Measurements from ENCODE around the gene H2BK1. TPM values are rescaled to one million over a fixed set of nuclear protein-coding genes. Genes with fewer than 3 reads are reported as not detected.

H2BK1 gene
- total RNA-seq, 3 donors from 2014 or later (not counting 1 experiment from before 2014, with no cell fraction given), result 2.5 TPM; not detected in 2

- no peak for DNase-seq
- H3K4me1 ChIP-seq (ENCODE audit: control insufficient read depth, insufficient read depth, low read length), result peaks cover 6% of the 10 kb centered on the region
- WGBS (ENCODE audit: insufficient coverage), result 65% methylated on average over 15 of the region's 19 CpGs
- H3K9me3 Mint-ChIP-seq, result no peaks in the 10 kb centered on the region
- no peak for TF ChIP-seq CTCF (IDR thresholded peaks at IDR 0.05)
- H3K27ac Mint-ChIP-seq, result no peak overlapping the region
- no peak overlapping the region for H3K4me3 Mint-ChIP-seq
- H3K27me3 Mint-ChIP-seq (ENCODE audit: low read depth in 2 of 2), result peaks cover 6 to 7% of the 10 kb centered on the region in 2 donors
- no peaks in the 10 kb centered on the region for H3K27me3 ChIP-seq (ENCODE audit: control insufficient read depth, insufficient read depth, low read length)
- no peaks in the 10 kb centered on the region for H3K4me1 Mint-ChIP-seq
- no peaks in the 10 kb centered on the region for H3K36me3 Mint-ChIP-seq
- H3K9me3 ChIP-seq (ENCODE audit: control insufficient read depth, insufficient read depth, low read length), result no peaks in the 10 kb centered on the region
- intact Hi-C loops (cut with micrococcal nuclease), result no loop called here
- no peak for ATAC-seq
- H3K4me3 ChIP-seq (ENCODE audit: low read length), result no peak overlapping the region
- no peaks in the 10 kb centered on the region for H3K36me3 ChIP-seq (ENCODE audit: control insufficient read depth, insufficient read depth, low read length)
- no peak overlapping the region for H3K27ac ChIP-seq (ENCODE audit: low read length)
Observed at GRCh38 chr7:151195616-151196450, 14.5 kb downstream of the H2BK1 start.

- H3K36me3 ChIP-seq (ENCODE audit: control insufficient read depth, insufficient read depth, low read length), result no peaks in the 10 kb centered on the region
- H3K4me3 ChIP-seq (ENCODE audit: low read length), result no peak overlapping the region
- H3K9me3 ChIP-seq (ENCODE audit: control insufficient read depth, insufficient read depth, low read length), result no peaks in the 10 kb centered on the region
- Mint-ChIP-seq H3K36me3 (no peaks in the 10 kb centered on the region), H3K4me1 (no peaks in the 10 kb centered on the region), H3K27ac (no peak overlapping the region), H3K4me3 (no peak overlapping the region), H3K27me3 (ENCODE audit: low read depth in 2 of 2) (peaks cover 6 to 7% of the 10 kb centered on the region in 2 donors), H3K9me3 (no peaks in the 10 kb centered on the region)
- 54% methylated on average over 7 of the region's 7 CpGs for WGBS (ENCODE audit: insufficient coverage)
- no peak for TF ChIP-seq CTCF (IDR thresholded peaks at IDR 0.05)
- no peak for ATAC-seq
- DNase-seq, result peak in 1 of 2 donors; percentile 15
- no peak overlapping the region for H3K27ac ChIP-seq (ENCODE audit: low read length)
- H3K27me3 ChIP-seq (ENCODE audit: control insufficient read depth, insufficient read depth, low read length), result no peaks in the 10 kb centered on the region
- intact Hi-C loops (cut with micrococcal nuclease), result no loop called here
- H3K4me1 ChIP-seq (ENCODE audit: control insufficient read depth, insufficient read depth, low read length), result peaks cover 6% of the 10 kb centered on the region
Observed at GRCh38 chr7:151194188-151194587, 16.1 kb downstream of the H2BK1 start.

GRCh38 chr7:151193203-151193978 lies 16.9 kb downstream of the H2BK1 start:
- H3K27me3 ChIP-seq (ENCODE audit: control insufficient read depth, insufficient read depth, low read length), result no peaks in the 10 kb centered on the region
- WGBS (ENCODE audit: insufficient coverage), result 91% methylated on average over 12 of the region's 14 CpGs
- ATAC-seq (no peak), DNase-seq (no peak)
- H3K27me3 Mint-ChIP-seq (ENCODE audit: low read depth in 2 of 2), result peaks cover 6 to 9% of the 10 kb centered on the region in 2 donors
- H3K4me3 ChIP-seq (ENCODE audit: low read length), result no peak overlapping the region
- no peak overlapping the region for H3K27ac Mint-ChIP-seq
- no peaks in the 10 kb centered on the region for H3K36me3 Mint-ChIP-seq
- no peak overlapping the region for H3K4me3 Mint-ChIP-seq
- no peak overlapping the region for H3K27ac ChIP-seq (ENCODE audit: low read length)
- H3K4me1 Mint-ChIP-seq, result no peaks in the 10 kb centered on the region
- H3K9me3 Mint-ChIP-seq, result no peaks in the 10 kb centered on the region
- intact Hi-C loops (cut with micrococcal nuclease), result no loop called here
- no peaks in the 10 kb centered on the region for H3K9me3 ChIP-seq (ENCODE audit: control insufficient read depth, insufficient read depth, low read length)
- peaks cover 6% of the 10 kb centered on the region for H3K4me1 ChIP-seq (ENCODE audit: control insufficient read depth, insufficient read depth, low read length)
- no peak for TF ChIP-seq CTCF (IDR thresholded peaks at IDR 0.05)
- H3K36me3 ChIP-seq (ENCODE audit: control insufficient read depth, insufficient read depth, low read length), result no peaks in the 10 kb centered on the region

Measured in natural killer cell (primary cell).